GM18873 (cell line): Measurements from ENCODE around the gene SLC25A30.
"Not testable (repeated sequence)": the region's sequence is repeated elsewhere in the genome, so short reads cannot be mapped to it uniquely, and the experiment has no call there.

ENCODE experiments used
- ATAC-seq: cut with Tn5 transposase; IDR thresholded peaks from one replicate; pipeline ENCODE4 v1.9.1; 2021; ENCODE audit warnings: mild to moderate bottlenecking, moderate library complexity, moderate number of reproducible peaks; ENCODE audit not compliant: unreplicated experiment, low FRiP score

SLC25A30 gene

GRCh38 chr13:45370922-45371406 is 47.2 kb downstream of the SLC25A30 start:
- no peak for ATAC-seq

GRCh38 chr13:45369116-45369515 is 49.1 kb downstream of the SLC25A30 start:
- no peak for ATAC-seq

GRCh38 chr13:45368571-45368970 is 49.6 kb downstream of the SLC25A30 start:
- no peak for ATAC-seq

GRCh38 chr13:45368005-45368404 is 50.2 kb downstream of the SLC25A30 start:
- ATAC-seq = no peak

GRCh38 chr13:45367358-45367757 is 50.8 kb downstream of the SLC25A30 start:
- peak; percentile 76 for ATAC-seq

- no peak for ATAC-seq
Observed at GRCh38 chr13:45365558-45365885, 52.7 kb downstream of the SLC25A30 start.

- ATAC-seq = no peak
Observed at GRCh38 chr13:45364876-45365557, 53.2 kb downstream of the SLC25A30 start.

- no peak for ATAC-seq
Observed at GRCh38 chr13:45362939-45363338, 55.2 kb downstream of the SLC25A30 start.

- no peak for ATAC-seq
Observed at GRCh38 chr13:45361596-45362206, 56.5 kb downstream of the SLC25A30 start.

GRCh38 chr13:45356966-45357672 is 61.1 kb downstream of the SLC25A30 start:
- ATAC-seq = no peak

- ATAC-seq = no peak
Observed at GRCh38 chr13:45353895-45354294, 64.3 kb downstream of the SLC25A30 start.

GRCh38 chr13:45352031-45352430 is 66.1 kb downstream of the SLC25A30 start:
- ATAC-seq = no peak

- ATAC-seq = no peak
Observed at GRCh38 chr13:45350152-45350551, 68.0 kb downstream of the SLC25A30 start.

GRCh38 chr13:45349438-45349837 is 68.7 kb downstream of the SLC25A30 start:
- ATAC-seq = no peak

GRCh38 chr13:45344064-45344463 is 74.1 kb downstream of the SLC25A30 start:
- not testable (repeated sequence) for ATAC-seq
